ENCODE data around the gene NDUFA3.

DNA sequence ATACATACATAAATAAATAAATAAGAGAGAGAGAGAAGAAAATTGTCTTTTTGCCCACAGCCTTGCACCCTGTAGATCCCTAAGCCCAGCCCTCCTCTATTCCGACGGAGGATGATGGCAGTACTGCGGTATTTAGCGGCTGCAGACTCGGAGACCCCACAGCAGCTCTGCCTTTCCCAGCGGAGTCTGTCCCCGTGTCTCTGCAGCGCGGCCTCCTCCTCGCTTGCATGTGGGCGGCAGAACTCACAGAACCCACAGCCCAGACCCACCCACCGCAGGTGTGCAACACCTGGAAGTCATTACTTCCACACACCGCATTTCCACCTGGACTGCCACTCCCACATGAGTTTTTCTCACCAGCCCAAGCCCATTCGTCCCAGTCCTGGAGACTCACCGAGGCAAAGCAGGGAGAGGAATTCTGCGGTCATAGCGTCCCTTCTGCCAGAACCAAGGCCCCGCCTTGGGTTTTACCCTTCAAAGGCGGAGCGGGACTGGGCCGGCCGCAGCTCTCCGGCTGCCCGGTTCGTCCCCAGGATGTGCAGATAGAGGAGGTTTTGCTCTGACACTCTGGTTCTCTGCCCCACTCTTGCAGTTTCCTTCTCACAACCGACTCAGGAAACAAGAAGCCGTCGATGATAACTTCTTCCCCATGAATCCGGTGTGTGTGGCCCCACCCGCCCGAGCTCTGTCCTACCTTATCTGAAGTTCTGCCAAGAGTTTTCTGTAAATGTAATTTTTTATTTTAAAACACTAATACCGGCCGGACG is 39.1 kb upstream of the NDUFA3 start, which contains the start of gene VSTM1:
- TF ChIP-seq, protein P1, sequence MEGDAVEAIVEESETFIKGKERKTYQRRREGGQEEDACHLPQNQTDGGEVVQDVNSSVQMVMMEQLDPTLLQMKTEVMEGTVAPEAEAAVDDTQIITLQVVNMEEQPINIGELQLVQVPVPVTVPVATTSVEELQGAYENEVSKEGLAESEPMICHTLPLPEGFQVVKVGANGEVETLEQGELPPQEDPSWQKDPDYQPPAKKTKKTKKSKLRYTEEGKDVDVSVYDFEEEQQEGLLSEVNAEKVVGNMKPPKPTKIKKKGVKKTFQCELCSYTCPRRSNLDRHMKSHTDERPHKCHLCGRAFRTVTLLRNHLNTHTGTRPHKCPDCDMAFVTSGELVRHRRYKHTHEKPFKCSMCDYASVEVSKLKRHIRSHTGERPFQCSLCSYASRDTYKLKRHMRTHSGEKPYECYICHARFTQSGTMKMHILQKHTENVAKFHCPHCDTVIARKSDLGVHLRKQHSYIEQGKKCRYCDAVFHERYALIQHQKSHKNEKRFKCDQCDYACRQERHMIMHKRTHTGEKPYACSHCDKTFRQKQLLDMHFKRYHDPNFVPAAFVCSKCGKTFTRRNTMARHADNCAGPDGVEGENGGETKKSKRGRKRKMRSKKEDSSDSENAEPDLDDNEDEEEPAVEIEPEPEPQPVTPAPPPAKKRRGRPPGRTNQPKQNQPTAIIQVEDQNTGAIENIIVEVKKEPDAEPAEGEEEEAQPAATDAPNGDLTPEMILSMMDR (IDR thresholded peaks at IDR 0.05), result no peak
- no peak for TF ChIP-seq POLR2A (IDR thresholded peaks at IDR 0.05)

Data from esophagus squamous epithelium (tissue), 4 donors.